HG02884 (cell line): ENCODE results near the gene MCTP1.
"Not testable (repeated sequence)": the region's sequence is repeated elsewhere in the genome, so short reads cannot be mapped to it uniquely, and the experiment has no call there.

Source experiments
- ATAC-seq: cut with Tn5 transposase; IDR thresholded peaks from one replicate; pipeline ENCODE4 v1.9.1; 2021; ENCODE audit warnings: mild to moderate bottlenecking, moderate library complexity; ENCODE audit not compliant: unreplicated experiment

The MCTP1 gene

DNA sequence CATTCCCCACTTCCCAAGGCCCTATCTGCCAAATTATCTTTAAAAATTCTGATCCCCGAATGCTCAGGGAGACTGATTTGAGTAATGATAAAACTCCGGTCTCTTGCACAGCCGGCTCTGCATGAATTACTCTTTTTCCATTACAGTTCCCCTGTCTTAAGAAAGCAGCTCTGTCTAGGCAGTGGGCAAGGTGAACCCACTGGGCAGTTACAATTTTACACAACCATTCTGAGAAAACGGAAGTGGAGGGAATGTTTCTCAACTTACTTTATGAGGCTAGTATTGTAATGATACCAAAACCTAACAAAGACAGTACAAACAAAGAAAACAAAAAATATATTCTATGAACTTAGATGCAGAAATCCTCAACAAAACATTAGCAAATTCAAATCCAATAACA, 100.0 kb downstream of the MCTP1 start:
- no peak for ATAC-seq

DNA sequence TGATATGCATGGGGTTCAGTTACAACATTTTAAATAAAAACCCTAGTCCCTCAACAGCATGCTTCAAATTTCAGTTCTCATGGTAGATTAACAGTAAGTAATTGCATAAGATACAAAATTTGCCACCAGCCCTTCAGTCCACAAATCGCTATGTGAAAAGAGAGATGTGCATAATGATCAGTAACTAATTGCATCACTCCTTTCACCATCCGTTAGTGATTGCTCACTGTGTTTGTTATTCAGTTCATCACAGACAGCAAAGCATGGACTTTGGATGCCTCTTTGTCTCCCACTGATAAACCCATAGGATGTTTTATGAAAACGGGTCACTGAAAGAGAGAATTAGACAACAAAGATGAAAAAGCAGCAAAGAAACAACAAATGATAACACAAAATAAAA, 103.2 kb downstream of the MCTP1 start:
- ATAC-seq: no peak

- no peak for ATAC-seq
Measured at GRCh38 chr5:95178046-95178651, 106.7 kb downstream of the MCTP1 start.

DNA sequence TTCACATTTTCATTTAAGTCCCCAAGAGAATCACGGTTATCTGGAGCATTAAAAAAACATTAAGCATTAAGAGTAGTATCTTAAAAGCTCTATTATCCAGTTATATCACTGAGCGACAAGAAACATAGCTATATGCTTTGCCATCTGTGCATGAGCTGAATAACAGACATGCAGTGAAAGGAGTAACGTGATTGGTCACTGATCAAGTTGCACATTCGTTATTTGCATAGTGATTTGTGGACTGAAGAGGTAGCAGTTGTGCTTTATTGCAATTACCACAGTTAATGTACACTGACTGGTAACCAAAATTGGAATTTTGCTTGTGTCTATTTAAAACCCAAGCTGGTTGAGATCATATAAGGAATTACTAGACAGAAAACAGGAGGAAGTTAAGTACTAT, 107.4 kb downstream of the MCTP1 start:
- ATAC-seq: no peak

- no peak for ATAC-seq
Measured at GRCh38 chr5:95175106-95175505, 109.8 kb downstream of the MCTP1 start.

- ATAC-seq: no peak
Measured at GRCh38 chr5:95172659-95173058, 112.2 kb downstream of the MCTP1 start.

- ATAC-seq: no peak
Measured at GRCh38 chr5:95164861-95165260, 120.0 kb downstream of the MCTP1 start.

- no peak for ATAC-seq
Measured at GRCh38 chr5:95163079-95163478, 121.8 kb downstream of the MCTP1 start.

- ATAC-seq: no peak
Measured at GRCh38 chr5:95162231-95162992, 122.5 kb downstream of the MCTP1 start.

DNA sequence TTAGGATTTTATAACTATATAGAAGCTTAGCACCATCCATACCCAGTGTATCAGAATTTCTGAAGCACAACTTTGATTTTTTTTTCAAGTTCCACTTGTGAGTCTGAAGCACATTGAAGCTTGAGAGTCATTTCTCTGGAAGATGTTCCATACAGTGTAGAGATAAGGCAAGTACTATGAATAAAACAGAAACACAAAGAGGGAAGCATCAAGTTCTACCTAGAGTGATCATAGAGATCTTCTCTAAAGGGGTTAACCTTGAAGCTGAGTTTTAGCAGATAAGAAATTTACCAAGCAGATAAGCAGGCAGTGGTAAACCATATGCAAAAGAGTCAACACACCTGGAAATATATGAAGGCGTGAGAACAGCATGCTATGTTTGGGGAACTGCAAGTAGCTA, 125.3 kb downstream of the MCTP1 start:
- ATAC-seq: no peak

GRCh38 chr5:95155888-95156287, 129.0 kb downstream of the MCTP1 start:
- ATAC-seq: no peak

DNA sequence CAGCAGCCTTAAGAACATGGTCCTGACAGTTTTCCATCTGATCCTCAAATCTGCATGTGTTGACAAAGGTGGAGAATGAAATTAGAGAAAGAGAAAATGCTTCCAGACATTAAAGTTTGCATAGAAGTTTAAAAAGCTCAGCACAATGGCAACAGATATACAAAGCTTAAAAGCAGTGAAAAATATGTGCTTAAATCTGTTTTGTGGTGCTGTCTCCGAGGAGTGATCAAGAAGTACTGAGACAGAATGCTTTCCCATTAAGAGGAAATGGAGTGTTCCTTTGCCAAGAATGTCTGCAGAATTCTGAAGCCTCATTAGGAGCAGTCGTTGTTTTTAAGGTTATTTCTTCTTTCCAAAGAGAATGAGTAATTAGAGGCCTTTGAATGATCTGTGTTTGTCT, 131.4 kb downstream of the MCTP1 start:
- ATAC-seq: no peak

DNA sequence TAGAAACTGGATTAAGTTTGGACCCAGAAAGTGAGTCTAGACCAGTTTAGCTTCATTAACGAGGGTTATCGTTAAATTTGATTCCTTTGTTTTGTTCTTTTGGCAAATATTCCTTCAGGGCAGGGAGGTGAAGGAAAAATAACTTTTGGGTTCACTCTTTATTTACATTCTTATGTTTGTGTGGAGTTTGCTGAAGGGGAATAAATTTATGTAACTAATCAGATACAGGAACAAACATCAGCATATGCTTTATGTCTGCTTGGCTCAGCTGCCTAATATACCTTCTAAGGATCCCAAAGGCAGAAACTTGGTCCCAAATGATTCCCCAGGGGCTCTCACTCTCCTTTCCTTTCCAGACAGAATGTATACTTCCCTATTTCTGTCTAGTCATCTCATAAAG, 132.4 kb downstream of the MCTP1 start:
- ATAC-seq: no peak

DNA sequence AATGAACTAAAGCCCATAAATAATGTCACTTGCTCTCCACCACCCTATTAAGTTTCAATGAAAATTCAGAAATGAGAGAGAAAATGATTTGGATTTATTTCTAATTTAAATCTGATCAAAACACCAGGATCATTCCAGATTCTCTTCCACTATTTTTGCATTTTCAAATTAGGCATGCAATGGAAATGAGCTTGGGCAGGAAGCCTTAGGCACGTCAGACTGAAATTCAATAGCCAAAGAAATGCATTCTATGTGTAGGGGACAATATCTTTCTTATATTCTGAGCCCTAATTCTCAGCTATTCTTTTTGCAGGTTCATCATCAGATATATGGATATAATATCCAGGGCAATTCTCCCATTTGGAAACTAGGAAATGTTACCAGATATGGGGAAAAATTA, 132.8 kb downstream of the MCTP1 start:
- ATAC-seq: no peak

- ATAC-seq: no peak
Measured at GRCh38 chr5:95151694-95152093, 133.2 kb downstream of the MCTP1 start.

DNA sequence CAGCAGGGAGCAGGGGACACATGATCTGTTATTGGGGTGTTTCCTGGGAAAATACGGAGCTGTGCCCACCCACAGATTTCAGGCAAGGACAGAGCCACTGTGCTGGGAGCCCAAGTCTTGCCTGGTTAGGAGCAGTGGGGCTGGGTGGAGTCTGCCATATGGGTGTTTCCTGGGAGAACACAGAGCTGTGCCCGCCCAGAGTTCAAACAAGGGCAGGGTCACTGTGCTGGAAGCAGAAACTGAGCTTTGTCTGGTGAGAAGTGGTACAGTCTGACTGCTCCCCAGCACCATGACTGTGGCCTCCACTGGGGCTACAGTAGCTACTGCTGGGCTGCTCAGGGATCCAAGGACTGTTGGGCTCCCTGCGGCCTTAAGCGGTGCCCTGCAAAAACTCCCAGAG, 135.5 kb downstream of the MCTP1 start:
- ATAC-seq: no peak

DNA sequence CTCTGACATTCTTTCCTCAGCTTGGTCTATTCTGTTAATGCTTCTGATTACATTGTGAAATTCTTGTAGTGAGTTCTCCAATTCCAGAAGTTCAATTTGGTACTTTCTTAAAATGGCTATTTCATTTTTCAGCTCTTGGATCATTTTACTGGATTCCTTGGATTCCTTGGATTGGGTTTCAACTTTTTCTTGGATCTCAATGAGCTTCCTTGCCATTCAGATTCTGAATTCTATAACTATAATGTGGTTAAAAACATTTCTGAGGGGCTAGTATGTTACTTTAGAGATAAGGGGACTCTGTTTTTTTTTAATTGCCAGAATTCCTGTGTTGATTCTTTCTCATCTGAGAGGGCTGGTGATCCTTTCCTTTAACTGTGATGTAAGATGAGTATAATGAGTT, 136.4 kb downstream of the MCTP1 start:
- ATAC-seq: no peak

DNA sequence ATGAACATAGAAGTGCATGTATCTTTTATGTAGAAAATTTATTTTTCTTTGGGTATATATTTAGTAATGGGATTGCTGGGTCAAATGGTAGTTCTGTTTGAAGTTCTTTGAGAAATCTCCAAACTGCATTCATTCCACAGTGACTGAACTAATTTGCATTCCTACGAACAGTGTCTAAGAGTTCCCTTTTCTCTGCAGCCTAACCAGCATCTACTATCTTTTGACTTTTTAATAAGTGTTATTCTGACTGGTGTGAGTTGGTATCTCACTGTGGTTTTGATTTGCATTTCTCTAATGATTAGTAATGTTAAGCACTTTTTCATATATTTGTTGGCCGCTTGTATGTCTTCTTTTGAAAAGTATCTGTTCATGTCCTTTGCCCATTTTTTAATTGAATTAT, 141.0 kb downstream of the MCTP1 start:
- ATAC-seq: not testable (repeated sequence)

GRCh38 chr5:95142145-95142544, 142.7 kb downstream of the MCTP1 start:
- ATAC-seq: no peak

DNA sequence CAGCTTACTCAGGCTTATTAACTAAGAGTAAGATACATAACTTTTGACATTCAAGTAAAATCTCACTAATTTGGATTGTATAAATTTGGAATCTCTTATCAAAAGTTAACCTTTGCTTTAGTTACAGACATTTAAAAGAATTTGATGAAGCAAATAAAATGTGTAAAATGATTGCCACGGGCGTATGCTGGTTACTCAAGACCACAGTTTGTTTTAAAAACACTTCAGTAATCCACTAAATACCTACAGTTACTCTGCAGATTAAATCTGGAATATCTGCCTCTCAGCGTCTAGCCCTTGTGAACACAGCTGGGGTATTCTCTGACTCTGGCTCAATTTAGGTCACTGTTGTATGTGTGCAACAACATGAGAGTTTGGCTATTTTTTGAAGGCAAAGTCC, 143.8 kb downstream of the MCTP1 start:
- ATAC-seq: no peak

DNA sequence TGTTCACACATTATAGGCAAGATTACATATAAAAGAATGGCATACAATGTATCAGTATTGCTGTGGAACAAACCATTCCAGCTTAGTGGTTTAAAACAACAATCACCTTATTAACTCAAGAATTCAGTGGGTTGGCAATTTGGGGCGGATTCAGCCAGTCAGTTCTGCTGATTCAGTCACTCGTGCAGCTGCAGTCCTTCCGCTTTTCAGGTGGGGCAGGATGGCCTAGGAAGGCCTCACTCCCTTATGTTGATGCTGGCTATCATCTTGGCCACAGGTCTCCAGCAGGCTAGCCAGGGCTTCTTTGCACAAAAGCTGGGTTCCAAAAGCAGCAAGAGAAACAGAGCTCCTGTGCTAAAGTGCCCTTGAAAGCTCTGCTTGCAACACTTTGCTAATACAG, 150.6 kb downstream of the MCTP1 start:
- ATAC-seq: no peak

- ATAC-seq: no peak
Measured at GRCh38 chr5:95132096-95132495, 152.8 kb downstream of the MCTP1 start.

- no peak for ATAC-seq
Measured at GRCh38 chr5:95130941-95131340, 154.0 kb downstream of the MCTP1 start.
